K562 (cell line): Measurements from ENCODE around the gene TSR2. TPM values are rescaled to one million over a fixed set of nuclear protein-coding genes. Genes with fewer than 3 reads are reported as not detected.

ENCODE experiments used
- ATAC-seq: fragments of 200-7000 bp; cut with Tn5 transposase; 3 replicates; pipeline ENCODE4 v1.9.1; 2020; ENCODE audit warnings: moderate library complexity
- Bru-seq: library from RNA; stranded (reverse); fragments of 400-500 nt; gene quantifications from one replicate; lab custom pipeline; 2021; lab: Mats Ljungman, UMichigan
- BruChase-seq, 2 experiments: library from RNA; stranded (reverse); fragments of 400-500 nt; gene quantifications; one replicate each; lab custom pipeline; 2021; lab: Mats Ljungman, UMichigan
- BruUV-seq: library from RNA; stranded (reverse); fragments of 400-500 nt; replicated peaks from 2 replicates; lab custom pipeline; 2021; lab: Mats Ljungman, UMichigan
- CTCF ChIA-PET: fragments of 300-600 bp; formaldehyde crosslinking; extraction: SDS; loops from one replicate; lab custom pipeline; 2021; ENCODE audit warnings: low intra/inter-chr PET ratio; lab: Yijun Ruan, JAX
- POLR2A ChIA-PET: fragments of 300-600, 350-650 bp; sonication (Branson Sonifier 250); formaldehyde crosslinking; extraction: SDS; loops from one replicate; lab custom pipeline; 2021; ENCODE audit warnings: antibody characterized with exemption, inconsistent platforms; lab: Yijun Ruan, JAX
- DNase-seq, 4 experiments: peaks; one replicate each; pipeline versions ENCODE4 v3.0.0 to v3.0.0-alpha.2; 2011 to 2018; ENCODE audit warnings: low spot score in 3 of 4, mixed read lengths in 3 of 4; ENCODE audit errors: extremely low read depth in 1 of 4
- FAIRE-seq: peaks from 2 replicates; lab custom pipeline; 2011; peaks lifted over from hg19 to GRCh38; lab: Jason Lieb, UNC
- H2AFZ ChIP-seq: 2 replicates; pipeline ENCODE4 v1.6.0; 2011; ENCODE audit warnings: low read depth, low read length, control low read depth, inconsistent platforms
- H3K27ac ChIP-seq: fragments of 200-600 bp; 3 replicates; pipeline ENCODE4 v1.8.0; 2011; ENCODE audit warnings: low read depth, mild to moderate bottlenecking, control low read depth, inconsistent platforms, low read length, moderate library complexity, mixed read lengths; ENCODE audit errors: extremely low read depth
- H3K27me3 ChIP-seq, 2 experiments: fragments of 300-600 bp in 1 of 2; 2 replicates in 1 of 2; 3 replicates in 1 of 2; pipeline versions ENCODE4 v1.6.0 to v1.8.0; 2011; ENCODE audit warnings: inconsistent platforms in 2 of 2, low read length in 2 of 2, mild to moderate bottlenecking in 1 of 2, mixed read lengths in 1 of 2, moderate library complexity in 1 of 2; ENCODE audit not compliant: control insufficient read depth in 2 of 2, insufficient read depth in 2 of 2
- H3K36me3 ChIP-seq: fragments of 300-600 bp; 3 replicates; pipeline ENCODE4 v1.8.0; 2011; ENCODE audit warnings: mild to moderate bottlenecking, low read length, inconsistent platforms; ENCODE audit not compliant: control insufficient read depth, insufficient read depth
- H3K4me1 ChIP-seq, 2 experiments: fragments of 200-600 bp in 1 of 2; replicated peaks in 1 of 2; 2 replicates in 1 of 2; 3 replicates in 1 of 2; pipeline versions ENCODE4 v1.5.1 to v1.8.0; 2011; ENCODE audit warnings: inconsistent platforms in 2 of 2, low read length in 2 of 2, mild to moderate bottlenecking in 1 of 2, mixed read lengths in 1 of 2, moderate library complexity in 1 of 2; ENCODE audit not compliant: control insufficient read depth in 2 of 2, insufficient read depth in 2 of 2
- H3K4me2 ChIP-seq: 2 replicates; pipeline ENCODE4 v1.6.1; 2011; ENCODE audit warnings: low read length, control low read depth, inconsistent platforms, mixed read lengths; ENCODE audit not compliant: insufficient read depth
- H3K4me3 ChIP-seq: fragments of 200-600 bp; sonication (generic), shearing (Covaris generic); 2 replicates; pipeline ENCODE4 v1.5.1; 2016; ENCODE audit warnings: control low read depth, inconsistent platforms
- H3K79me2 ChIP-seq: fragments of 200-600 bp; 3 replicates; pipeline ENCODE4 v1.8.0; 2011; ENCODE audit warnings: low read length, inconsistent platforms; ENCODE audit not compliant: control insufficient read depth, insufficient read depth
- H3K9ac ChIP-seq, 2 experiments: 2 replicates each; pipeline versions ENCODE4 v1.6.0 to v1.6.1; 2011; ENCODE audit warnings: low read depth in 2 of 2, low read length in 2 of 2, control low read depth in 1 of 2, inconsistent platforms in 1 of 2, mild to moderate bottlenecking in 1 of 2, mixed read lengths in 1 of 2; ENCODE audit not compliant: insufficient read depth in 1 of 2
- H3K9me1 ChIP-seq: one replicate; pipeline ENCODE4 v1.6.0; 2011; ENCODE audit warnings: inconsistent platforms, mild to moderate bottlenecking, low read length, moderate library complexity; ENCODE audit not compliant: control insufficient read depth, insufficient read depth
- H3K9me3 ChIP-seq: replicated peaks from 2 replicates; pipeline ENCODE4 v1.5.1; 2011; ENCODE audit warnings: low read depth, low read length, inconsistent platforms; ENCODE audit not compliant: control insufficient read depth, insufficient read depth
- H4K20me1 ChIP-seq: replicated peaks from 2 replicates; pipeline ENCODE4 v1.6.1; 2011; ENCODE audit warnings: low read length, inconsistent platforms, mixed read lengths; ENCODE audit not compliant: control insufficient read depth, insufficient read depth
- ELK3 ChIP-seq: fragments of 450-650 bp; formaldehyde crosslinking; IDR thresholded peaks from 2 replicates; pipeline ENCODE4 v1.4.0; 2020; ENCODE audit warnings: mild to moderate bottlenecking
- HDAC1 ChIP-seq, 2 experiments: fragments of 450-650 bp; IDR thresholded peaks; 2 replicates each; pipeline ENCODE4 v1.6.1; 2016 to 2017; ENCODE audit warnings: inconsistent platforms in 1 of 2, mild to moderate bottlenecking in 1 of 2, moderate library complexity in 1 of 2
- MLLT1 ChIP-seq, 2 experiments: fragments of 450-650 bp; IDR thresholded peaks; 2 replicates each; pipeline ENCODE4 v1.6.1; 2016
- NELFE ChIP-seq: IDR thresholded peaks from 2 replicates; pipeline ENCODE4 v1.6.1; 2011; ENCODE audit warnings: mild to moderate bottlenecking; ENCODE audit not compliant: insufficient read depth, insufficient read length
- PYGO2 ChIP-seq: fragments of 450-650 bp; IDR thresholded peaks from 2 replicates; pipeline ENCODE4 v1.6.1; 2016; ENCODE audit warnings: mild to moderate bottlenecking, missing genetic modification characterization, moderate library complexity, missing compliant biosample characterization
- RHOXF2B ChIP-seq: fragments of 250-450 bp; sonication (Bioruptor Pico); conservative IDR thresholded peaks from 2 replicates; pipeline ENCODE4 v1.5.1; 2021
- SIN3B ChIP-seq: fragments of 450-650 bp; IDR thresholded peaks from 2 replicates; pipeline ENCODE4 v1.6.1; 2017; ENCODE audit warnings: low read depth, mild to moderate bottlenecking, moderate library complexity
- SMAD4 ChIP-seq: fragments of 250-450 bp; sonication (Bioruptor Pico); conservative IDR thresholded peaks from 2 replicates; pipeline ENCODE4 v1.8.0; 2021; ENCODE audit warnings: inconsistent platforms, mild to moderate bottlenecking, moderate library complexity
- ZNF224 ChIP-seq: sonication (generic); formaldehyde crosslinking; IDR thresholded peaks from 2 replicates; pipeline ENCODE4 v1.8.0; 2022; ENCODE audit warnings: mild to moderate bottlenecking, missing genetic modification reagents
- ZNF740 ChIP-seq, 3 experiments: fragments of 200-800 bp in 1 of 3; sonication (Bioruptor generic) in 1 of 3; sonication (generic) in 1 of 3; formaldehyde crosslinking in 1 of 3; IDR thresholded peaks; 2 replicates each; pipeline versions ENCODE4 v1.6.1 to v1.8.0; 2016 to 2022; ENCODE audit warnings: mild to moderate bottlenecking in 2 of 3, missing compliant biosample characterization in 2 of 3, missing genetic modification characterization in 2 of 3, missing genetic modification reagents in 1 of 3
- WGBS: fragments of 100-300 bp; shearing (Covaris generic); methylation state at CpG from one replicate; pipeline ENCODE4 v1.1.6; 2016; ENCODE audit warnings: low coverage, mixed read lengths; ENCODE audit not compliant: insufficient coverage; ENCODE audit errors: missing lambda C conversion rate; 5-methylcytosine and 5-hydroxymethylcytosine counted together
- in situ Hi-C: fragments of 300-500 bp; cut with MboI; formaldehyde crosslinking; loops from 4 replicates; pipeline ENCODE4 v1.15.0; 2018; ENCODE audit warnings: inconsistent platforms, mixed read lengths
- intact Hi-C: fragments of 100-400 bp; cut with micrococcal nuclease; formaldehyde crosslinking; loops from 2 replicates; pipeline ENCODE4 v1.14.2; 2022
- long read RNA-seq, 3 experiments: library from polyadenylated mRNA in 2 of 3; library from RNA in 1 of 3; unstranded in 2 of 3; stranded (forward) in 1 of 3; transcript quantifications; one replicate each; pipeline ENCODE4 v2.0.0, GENCODE V29; 2019 to 2022
- polyA minus RNA-seq, 3 experiments: library from RNA; depleted of rRNA, polyadenylated mRNA; stranded (reverse); fragments of >200 nt; gene quantifications; 2 replicates each; pipeline ENCODE4 v1.2.3, GENCODE V29; 2011
- polyA plus RNA-seq, 8 experiments: library from polyadenylated mRNA; depleted of rRNA in 4 of 8; stranded (reverse) in 5 of 8; unstranded in 3 of 8; fragments of >200 nt; fragmentation: Nextera tagmentation in 2 of 8; fragmentation: Illumina TruSeq in 1 of 8; extraction: Ambion mirVana in 2 of 8; extraction: Trizol in 1 of 8; gene quantifications; 2 replicates each; pipeline versions ENCODE4 v1.2.1 to v1.2.3, GENCODE V29; 2011 to 2014; ENCODE audit warnings: inconsistent platforms in 1 of 8, missing spikeins in 1 of 8
- total RNA-seq, 7 experiments: library from RNA; depleted of rRNA in 6 of 7; stranded (reverse); fragments of >200 nt in 6 of 7; fragmentation: Illumina TruSeq in 2 of 7; extraction: Trizol in 2 of 7; gene quantifications; 2 replicates each; pipeline versions ENCODE4 v1.2.1 to v1.2.3, GENCODE V29; 2011 to 2021; ENCODE audit warnings: low replicate concordance in 1 of 7

TSR2 gene
- 5.1 and 5.7 TPM in 2 replicates for total RNA-seq (2011; cell fraction: chromatin; rRNA removed; ENCODE audit: low replicate concordance)
- 1.8 and 3.0 TPM in 2 replicates for total RNA-seq (2011; cell fraction: nucleolus; rRNA removed)
- 7.3 and 10.6 TPM in 2 replicates for total RNA-seq (2011; cell fraction: nucleoplasm; rRNA removed)
- 23.8 and 28.5 TPM in 2 replicates for total RNA-seq (2014; rRNA removed)
- 26.2 and 27.1 TPM in 2 replicates for total RNA-seq (2014; rRNA removed; fragmentation: Illumina TruSeq; extraction: Trizol)
- total RNA-seq (2015; rRNA removed; fragmentation: Illumina TruSeq; extraction: Trizol): 29.1 and 29.8 TPM in 2 replicates
- 27.4 and 32.2 TPM in 2 replicates for total RNA-seq (2021)
- 18.0 and 20.1 TPM in 2 replicates for polyA plus RNA-seq (2011; rRNA removed)
- 12.2 and 17.3 TPM in 2 replicates for polyA plus RNA-seq (2011; cell fraction: cytosol; rRNA removed)
- polyA plus RNA-seq (2011; cell fraction: nucleus; rRNA removed): 8.5 and 9.2 TPM in 2 replicates
- 30.1 and 52.9 TPM in 2 replicates for polyA plus RNA-seq (2012)
- polyA plus RNA-seq (2014; fragmentation: Illumina TruSeq; extraction: Trizol): 45.8 and 50.0 TPM in 2 replicates
- 10 to 100 TPM in 1 of 2 experiments, 1 to 10 TPM in 1; 8.6 to 17.4 TPM for polyA plus RNA-seq (2014; fragmentation: Nextera tagmentation; extraction: Ambion mirVana)
- polyA plus RNA-seq (2014; rRNA removed): 35.9 and 37.7 TPM in 2 replicates
- polyA minus RNA-seq (2011; rRNA and poly(A)+ RNA removed): 7.8 and 9.9 TPM in 2 replicates
- 3.5 and 5.3 TPM in 2 replicates for polyA minus RNA-seq (2011; cell fraction: cytosol; rRNA and poly(A)+ RNA removed)
- polyA minus RNA-seq (2011; cell fraction: nucleus; rRNA and poly(A)+ RNA removed): 1.8 and 3.6 TPM in 2 replicates
- Bru-seq, nascent RNA: percentile 93 among the genes with signal in this experiment
- BruChase-seq, experiment 1, labeled RNA remaining after a 2-hour chase: percentile 87 among the genes with signal in this experiment
- percentile 90 among the genes with signal in this experiment for BruChase-seq, experiment 2, labeled RNA remaining after a 6-hour chase
- long read RNA-seq, experiment 1, transcript TSR2-201 (5 exons, 1,534 nt): major isoform, 142 of 180 reads
- long read RNA-seq, experiment 1, partial matches to known transcripts: 1 of 180 reads
- long read RNA-seq, experiment 1, other reads (novel, unspliced or antisense): 37 of 180 reads
- long read RNA-seq, experiment 2, transcript TSR2-201 (5 exons, 1,534 nt): major isoform, 21 of 48 reads
- long read RNA-seq, experiment 2, partial matches to known transcripts: 4 of 48 reads
- long read RNA-seq, experiment 2, other reads (novel, unspliced or antisense): 23 of 48 reads
- long read RNA-seq, experiment 3, transcript TSR2-201 (5 exons, 1,534 nt): major isoform, 50 of 56 reads
- long read RNA-seq, experiment 3, partial matches to known transcripts: 3 of 56 reads
- long read RNA-seq, experiment 3, other reads (novel, unspliced or antisense): 3 of 56 reads

GRCh38 chrX:54439960-54440871 is at the start of gene TSR2:
TSR2 (plus strand) TSS chrX:54440404; CDS start chrX:54440422, 18 bp downstream.
- FAIRE-seq: peak; percentile 93
- ChIA-PET CTCF (no interaction called here), POLR2A (interaction anchor here (0.6 kb wide), 2 partner anchors 281 kb away, joined by 3 read pairs; no protein-coding TSS in a partner anchor)
- in situ Hi-C loops: no loop called here
- no peaks in the 10 kb centered on the region for H3K9me1 ChIP-seq
- no peaks in the 10 kb centered on the region for H3K9me3 ChIP-seq
- no TSS peak for BruUV-seq
- peak within 1 kb of the TSS; percentile 78 to 96 for H3K9ac ChIP-seq
- intact Hi-C loops: no loop called here
- peak within 1 kb of the TSS; percentile 62 for H3K27ac ChIP-seq
- H3K4me2 ChIP-seq: peak within 1 kb of the TSS; percentile 88
- peak within 1 kb of the TSS; percentile 97 for H3K4me3 ChIP-seq
- H2AFZ ChIP-seq: peak within 1 kb of the TSS; percentile 97
- peaks cover 31% of the 10 kb centered on the region for H3K79me2 ChIP-seq
- peaks cover 9% of the 10 kb centered on the region for H4K20me1 ChIP-seq
- peaks cover 34% of the 10 kb centered on the region; the same call in 2 of the 3 replicates for H3K36me3 ChIP-seq
- 3% methylated on average over 18 of the region's 40 CpGs for WGBS
- H3K27me3 ChIP-seq: no peaks in the 10 kb centered on the region
- H3K4me1 ChIP-seq: peaks cover 0 to 3% of the 10 kb centered on the region in 2 experiments; a peak in 3 of 5 replicates
- ATAC-seq: peak; percentile 98
- peak; percentile 74 to 88 (median 79) for DNase-seq
- peak in 1 of 2 experiments; percentile 100; a peak in 2 of 4 replicates for TF ChIP-seq MLLT1 (IDR thresholded peaks at IDR 0.05)
- no peak for TF ChIP-seq ZNF224 (CRISPR knock-in tag)
- TF ChIP-seq PYGO2 (tag): no peak
- peak in 1 of 2 experiments; percentile 69; a peak in 1 of 4 replicates for TF ChIP-seq HDAC1 (IDR thresholded peaks at IDR 0.05)
- TF ChIP-seq ELK3: no peak
- TF ChIP-seq RHOXF2B (CRISPR knock-in tag): no peak
- TF ChIP-seq ZNF740 (CRISPR knock-in tag; IDR thresholded peaks at IDR 0.05): peak; percentile 63; the same call in 1 of the 2 replicates
- TF ChIP-seq ZNF740 (tag; IDR thresholded peaks at IDR 0.05): no peak
- TF ChIP-seq SIN3B: peak; percentile 97
- TF ChIP-seq NELFE: no peak
- no peak for TF ChIP-seq SMAD4 (CRISPR knock-in tag)
